ENCODE measurements around the gene GALC.

DNA sequence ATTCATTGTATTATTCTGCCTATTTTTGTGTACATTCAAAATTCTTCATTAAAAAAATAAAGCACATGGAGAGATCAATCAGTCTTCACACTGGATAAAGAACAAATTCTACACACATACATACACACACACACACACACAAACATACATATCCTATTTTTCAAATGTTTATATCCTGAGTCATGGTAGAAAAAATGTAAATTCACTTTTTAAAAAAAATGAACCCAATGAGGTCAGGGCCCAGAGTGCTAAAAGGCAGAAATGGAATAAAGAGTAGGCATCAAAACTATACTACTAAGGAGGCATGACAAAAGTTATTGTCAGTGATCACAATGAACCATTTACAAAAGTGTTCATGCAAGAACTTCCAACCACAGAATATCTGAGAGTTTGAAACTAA lies 17.3 kb downstream of the GALC start:
- no peak for TF ChIP-seq POLR2AphosphoS5 (IDR thresholded peaks at IDR 0.05; ENCODE audit: low read depth, low read length)
- TF ChIP-seq TAF1 (IDR thresholded peaks at IDR 0.05; ENCODE audit: borderline replicate concordance, insufficient read depth, low read length): no peak
- TF ChIP-seq SIN3A (IDR thresholded peaks at IDR 0.05; ENCODE audit: borderline replicate concordance, insufficient read depth, low read length): no peak
- TF ChIP-seq, protein P1, sequence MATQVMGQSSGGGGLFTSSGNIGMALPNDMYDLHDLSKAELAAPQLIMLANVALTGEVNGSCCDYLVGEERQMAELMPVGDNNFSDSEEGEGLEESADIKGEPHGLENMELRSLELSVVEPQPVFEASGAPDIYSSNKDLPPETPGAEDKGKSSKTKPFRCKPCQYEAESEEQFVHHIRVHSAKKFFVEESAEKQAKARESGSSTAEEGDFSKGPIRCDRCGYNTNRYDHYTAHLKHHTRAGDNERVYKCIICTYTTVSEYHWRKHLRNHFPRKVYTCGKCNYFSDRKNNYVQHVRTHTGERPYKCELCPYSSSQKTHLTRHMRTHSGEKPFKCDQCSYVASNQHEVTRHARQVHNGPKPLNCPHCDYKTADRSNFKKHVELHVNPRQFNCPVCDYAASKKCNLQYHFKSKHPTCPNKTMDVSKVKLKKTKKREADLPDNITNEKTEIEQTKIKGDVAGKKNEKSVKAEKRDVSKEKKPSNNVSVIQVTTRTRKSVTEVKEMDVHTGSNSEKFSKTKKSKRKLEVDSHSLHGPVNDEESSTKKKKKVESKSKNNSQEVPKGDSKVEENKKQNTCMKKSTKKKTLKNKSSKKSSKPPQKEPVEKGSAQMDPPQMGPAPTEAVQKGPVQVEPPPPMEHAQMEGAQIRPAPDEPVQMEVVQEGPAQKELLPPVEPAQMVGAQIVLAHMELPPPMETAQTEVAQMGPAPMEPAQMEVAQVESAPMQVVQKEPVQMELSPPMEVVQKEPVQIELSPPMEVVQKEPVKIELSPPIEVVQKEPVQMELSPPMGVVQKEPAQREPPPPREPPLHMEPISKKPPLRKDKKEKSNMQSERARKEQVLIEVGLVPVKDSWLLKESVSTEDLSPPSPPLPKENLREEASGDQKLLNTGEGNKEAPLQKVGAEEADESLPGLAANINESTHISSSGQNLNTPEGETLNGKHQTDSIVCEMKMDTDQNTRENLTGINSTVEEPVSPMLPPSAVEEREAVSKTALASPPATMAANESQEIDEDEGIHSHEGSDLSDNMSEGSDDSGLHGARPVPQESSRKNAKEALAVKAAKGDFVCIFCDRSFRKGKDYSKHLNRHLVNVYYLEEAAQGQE (IDR thresholded peaks at IDR 0.05; ENCODE audit: insufficient read depth in 1 of 2, low read depth in 2 of 2, low read length in 2 of 2): no peak
- no peak for TF ChIP-seq FOXP2 (optimal IDR thresholded peaks at IDR 0.05; ENCODE audit: borderline replicate concordance, extremely low read depth, extremely low read length, insufficient read depth)
